ENCODE data around the gene ADD1.

GRCh38 chr4:2924765-2925301 is 81.2 kb downstream of the ADD1 start:
- no peak for TF ChIP-seq CTCF (IDR thresholded peaks at IDR 0.05)
- no peak for TF ChIP-seq EZH2 (IDR thresholded peaks at IDR 0.05; ENCODE audit: borderline replicate concordance, insufficient read depth, low read depth, low read length, poor library complexity, severe bottlenecking)
